ENCODE results near the gene RIN3.

The RIN3 gene

GRCh38 chr14:92513204-92513965, at the start of gene RIN3:
RIN3 (plus strand) TSS chr14:92513781; CDS start chr14:92513933, 152 bp downstream.
- DNase-seq: no peak

GRCh38 chr14:92464156-92464555, 49.4 kb upstream of the RIN3 start:
- no peak for DNase-seq

- DNase-seq: no peak
Measured at GRCh38 chr14:92464716-92465115, 48.9 kb upstream of the RIN3 start.

- no peak for DNase-seq
Measured at GRCh38 chr14:92465353-92466055, 48.1 kb upstream of the RIN3 start.

- no peak for DNase-seq
Measured at GRCh38 chr14:92466059-92466458, 47.5 kb upstream of the RIN3 start.

GRCh38 chr14:92469515-92469914, 44.1 kb upstream of the RIN3 start:
- no peak for DNase-seq

- no peak for DNase-seq
Measured at GRCh38 chr14:92470215-92470614, 43.4 kb upstream of the RIN3 start.

- DNase-seq: no peak
Measured at GRCh38 chr14:92470811-92471210, 42.8 kb upstream of the RIN3 start.

- DNase-seq: no peak
Measured at GRCh38 chr14:92471919-92472318, 41.7 kb upstream of the RIN3 start.

- no peak for DNase-seq
Measured at GRCh38 chr14:92472860-92473259, 40.7 kb upstream of the RIN3 start.

GRCh38 chr14:92473261-92473968, 40.2 kb upstream of the RIN3 start:
- no peak for DNase-seq

- no peak for DNase-seq
Measured at GRCh38 chr14:92473969-92474535, 39.5 kb upstream of the RIN3 start.

- DNase-seq: no peak
Measured at GRCh38 chr14:92475037-92475436, 38.5 kb upstream of the RIN3 start.

GRCh38 chr14:92475451-92476187, 38.0 kb upstream of the RIN3 start:
- DNase-seq: no peak

GRCh38 chr14:92480856-92481255, 32.7 kb upstream of the RIN3 start:
- DNase-seq: no peak

GRCh38 chr14:92481386-92481785, 32.2 kb upstream of the RIN3 start:
- no peak for DNase-seq

GRCh38 chr14:92481811-92482555, 31.6 kb upstream of the RIN3 start:
- DNase-seq: no peak

- DNase-seq: no peak
Measured at GRCh38 chr14:92482621-92483319, 30.8 kb upstream of the RIN3 start.

GRCh38 chr14:92484132-92484823, 29.3 kb upstream of the RIN3 start:
- DNase-seq: no peak

- DNase-seq: no peak
Measured at GRCh38 chr14:92486881-92487280, 26.7 kb upstream of the RIN3 start.

Data from NCI-H2081 (cell line).